HepG2 (cell line): ENCODE results near the gene C20orf96. TPM values are rescaled to one million over a fixed set of nuclear protein-coding genes. Genes with fewer than 3 reads are reported as not detected.

Experiments used
- ARHGAP35 ChIP-seq: sonication (generic); formaldehyde crosslinking; IDR thresholded peaks from 2 replicates; pipeline ENCODE4 v1.9.0; 2022; ENCODE audit warnings: mild to moderate bottlenecking, inconsistent platforms, moderate library complexity, missing genetic modification reagents, borderline replicate concordance
- FOSL1 ChIP-seq: sonication (generic); formaldehyde crosslinking; IDR thresholded peaks from 2 replicates; pipeline ENCODE4 v1.9.0; 2021; ENCODE audit warnings: missing genetic modification reagents, borderline replicate concordance
- GFI1 ChIP-seq: sonication (generic); formaldehyde crosslinking; IDR thresholded peaks from 2 replicates; pipeline ENCODE4 v1.5.0; 2020; ENCODE audit warnings: missing genetic modification reagents, mild to moderate bottlenecking, borderline replicate concordance
- NCOA2 ChIP-seq: sonication (generic); formaldehyde crosslinking; IDR thresholded peaks from 2 replicates; pipeline ENCODE4 v1.8.0; 2022; ENCODE audit warnings: inconsistent platforms
- NFYB ChIP-seq: sonication (generic); formaldehyde crosslinking; IDR thresholded peaks from 2 replicates; pipeline ENCODE4 v1.4.0; 2020; ENCODE audit warnings: missing genetic modification reagents
- RORA ChIP-seq: sonication (generic); formaldehyde crosslinking; IDR thresholded peaks from 2 replicates; pipeline ENCODE4 v1.5.0; 2020; ENCODE audit warnings: mild to moderate bottlenecking, missing genetic modification reagents, moderate library complexity
- SMYD3 ChIP-seq: sonication (generic); formaldehyde crosslinking; IDR thresholded peaks from 2 replicates; pipeline ENCODE4 v1.8.1; 2023; ENCODE audit warnings: mild to moderate bottlenecking, missing genetic modification reagents
- ZMYM3 ChIP-seq: sonication (generic); formaldehyde crosslinking; IDR thresholded peaks from 2 replicates; pipeline ENCODE4 v1.5.1; 2020; ENCODE audit warnings: mild to moderate bottlenecking, missing genetic modification reagents
- ZNF33B ChIP-seq: sonication (generic); formaldehyde crosslinking; IDR thresholded peaks from 2 replicates; pipeline ENCODE4 v1.5.1; 2020; ENCODE audit warnings: mild to moderate bottlenecking, missing genetic modification reagents
- ZNF431 ChIP-seq: sonication (generic); formaldehyde crosslinking; IDR thresholded peaks from 2 replicates; pipeline ENCODE4 v1.9.0; 2022; ENCODE audit warnings: missing genetic modification reagents, low read depth, mild to moderate bottlenecking, borderline replicate concordance
- ZNF563 ChIP-seq: sonication (generic); formaldehyde crosslinking; IDR thresholded peaks from 2 replicates; pipeline ENCODE4 v1.8.0; 2022; ENCODE audit warnings: mild to moderate bottlenecking, moderate library complexity, missing genetic modification reagents
- ZNF782 ChIP-seq: sonication (generic); formaldehyde crosslinking; IDR thresholded peaks from 2 replicates; pipeline ENCODE4 v1.4.0; 2020; ENCODE audit warnings: missing genetic modification reagents, mild to moderate bottlenecking, borderline replicate concordance
- ZNF792 ChIP-seq: IDR thresholded peaks from 2 replicates; pipeline ENCODE4 v1.6.1; 2016
- ZNF878 ChIP-seq: sonication (generic); formaldehyde crosslinking; IDR thresholded peaks from 2 replicates; pipeline ENCODE4 v1.8.1; 2023; ENCODE audit warnings: mild to moderate bottlenecking, missing genetic modification reagents, moderate library complexity
- polyA plus RNA-seq, 8 experiments: library from polyadenylated mRNA; depleted of rRNA in 3 of 8; stranded (reverse) in 7 of 8; unstranded in 1 of 8; fragments of >200 nt; fragmentation: Illumina TruSeq in 4 of 8; extraction: Trizol in 4 of 8; gene quantifications; 2 replicates each; pipeline versions ENCODE4 v1.2.1 to v1.2.3, GENCODE V29; 2011 to 2016; ENCODE audit warnings: low read depth in 4 of 8, missing spikeins in 1 of 8, mixed read lengths in 1 of 8; ENCODE audit not compliant: insufficient read depth in 1 of 8
- total RNA-seq, 5 experiments: library from RNA; depleted of rRNA; stranded (reverse); fragments of >200 nt; fragmentation: Illumina TruSeq; extraction: Trizol; gene quantifications; 2 replicates each; pipeline ENCODE4 v1.2.3, GENCODE V29; 2016; ENCODE audit warnings: low read depth in 1 of 5
- TF ChIP-seq, protein P1 (sequence below): sonication (generic); formaldehyde crosslinking; IDR thresholded peaks from 2 replicates; pipeline ENCODE4 v1.5.0; 2020; ENCODE audit warnings: missing genetic modification reagents
- TF ChIP-seq, protein P2 (sequence below): sonication (generic); formaldehyde crosslinking; IDR thresholded peaks from 2 replicates; pipeline ENCODE4 v1.4.0; 2020; ENCODE audit warnings: mild to moderate bottlenecking, missing genetic modification reagents
- TF ChIP-seq, protein P3 (sequence below): sonication (generic); formaldehyde crosslinking; IDR thresholded peaks from 2 replicates; pipeline ENCODE4 v1.5.1; 2020; ENCODE audit warnings: mild to moderate bottlenecking, missing genetic modification reagents, borderline replicate concordance
- TF ChIP-seq, protein P4 (sequence below): sonication (generic); formaldehyde crosslinking; IDR thresholded peaks from 2 replicates; pipeline ENCODE4 v1.5.0; 2020; ENCODE audit warnings: mild to moderate bottlenecking, low read depth, missing genetic modification reagents, borderline replicate concordance

C20orf96 gene
- total and polyA plus RNA-seq, 2 of the 13 experiments (the other 11 are each of a cell fraction or from before 2014, with no cell fraction given), result 3.8 to 20.6 TPM

DNA sequence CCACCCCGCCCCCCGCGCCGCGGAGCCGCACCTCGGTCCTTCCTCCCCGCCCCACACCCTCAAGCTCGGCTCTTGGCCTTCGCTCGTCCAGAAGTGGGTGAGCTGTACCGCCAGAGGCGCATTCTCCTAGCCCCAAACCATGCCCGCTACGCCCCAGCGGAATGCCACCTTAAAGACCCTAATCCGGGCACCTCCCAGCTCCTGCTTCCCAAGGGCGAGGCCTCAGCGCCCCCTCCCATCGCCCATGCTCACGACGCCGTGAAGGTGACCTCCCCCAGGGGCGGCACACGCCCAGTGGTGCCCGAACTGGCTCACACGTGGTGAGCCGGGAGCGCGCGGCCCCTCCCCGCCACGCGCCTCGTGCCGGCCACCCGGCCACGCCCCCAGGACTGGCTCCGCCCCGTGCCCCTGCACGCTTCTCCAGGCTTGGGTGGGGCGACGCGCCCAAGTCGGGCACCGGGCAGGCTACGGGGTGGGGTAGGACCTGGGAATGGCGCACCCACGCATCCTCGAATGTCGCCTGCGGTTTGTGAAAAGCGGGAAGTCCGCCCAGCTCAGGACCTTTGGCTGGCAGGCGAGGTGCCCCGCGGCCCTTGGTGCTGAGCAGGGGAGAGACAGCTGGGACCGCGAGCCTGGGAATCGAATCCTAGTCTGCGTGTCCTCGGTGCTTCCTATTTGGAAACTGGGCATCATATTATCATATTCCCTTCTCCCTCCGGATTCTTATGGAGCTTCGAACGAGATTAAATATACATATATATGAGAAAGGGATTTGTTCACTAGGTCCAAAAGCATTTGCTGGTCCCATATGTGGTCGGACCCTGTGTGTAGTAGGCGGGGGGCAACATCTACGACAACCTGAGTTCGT lies 33.9 kb upstream of the C20orf96 start (continued):
- TF ChIP-seq, protein P1, sequence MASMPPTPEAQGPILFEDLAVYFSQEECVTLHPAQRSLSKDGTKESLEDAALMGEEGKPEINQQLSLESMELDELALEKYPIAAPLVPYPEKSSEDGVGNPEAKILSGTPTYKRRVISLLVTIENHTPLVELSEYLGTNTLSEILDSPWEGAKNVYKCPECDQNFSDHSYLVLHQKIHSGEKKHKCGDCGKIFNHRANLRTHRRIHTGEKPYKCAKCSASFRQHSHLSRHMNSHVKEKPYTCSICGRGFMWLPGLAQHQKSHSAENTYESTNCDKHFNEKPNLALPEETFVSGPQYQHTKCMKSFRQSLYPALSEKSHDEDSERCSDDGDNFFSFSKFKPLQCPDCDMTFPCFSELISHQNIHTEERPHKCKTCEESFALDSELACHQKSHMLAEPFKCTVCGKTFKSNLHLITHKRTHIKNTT (CRISPR knock-in tag), result peak; percentile 37; the same call in 1 of the 2 replicates
- peak; percentile 100 for TF ChIP-seq ARHGAP35 (CRISPR knock-in tag)
- TF ChIP-seq ZNF33B, result no peak; the same call in none of the 2 replicates
- TF ChIP-seq, protein P2, sequence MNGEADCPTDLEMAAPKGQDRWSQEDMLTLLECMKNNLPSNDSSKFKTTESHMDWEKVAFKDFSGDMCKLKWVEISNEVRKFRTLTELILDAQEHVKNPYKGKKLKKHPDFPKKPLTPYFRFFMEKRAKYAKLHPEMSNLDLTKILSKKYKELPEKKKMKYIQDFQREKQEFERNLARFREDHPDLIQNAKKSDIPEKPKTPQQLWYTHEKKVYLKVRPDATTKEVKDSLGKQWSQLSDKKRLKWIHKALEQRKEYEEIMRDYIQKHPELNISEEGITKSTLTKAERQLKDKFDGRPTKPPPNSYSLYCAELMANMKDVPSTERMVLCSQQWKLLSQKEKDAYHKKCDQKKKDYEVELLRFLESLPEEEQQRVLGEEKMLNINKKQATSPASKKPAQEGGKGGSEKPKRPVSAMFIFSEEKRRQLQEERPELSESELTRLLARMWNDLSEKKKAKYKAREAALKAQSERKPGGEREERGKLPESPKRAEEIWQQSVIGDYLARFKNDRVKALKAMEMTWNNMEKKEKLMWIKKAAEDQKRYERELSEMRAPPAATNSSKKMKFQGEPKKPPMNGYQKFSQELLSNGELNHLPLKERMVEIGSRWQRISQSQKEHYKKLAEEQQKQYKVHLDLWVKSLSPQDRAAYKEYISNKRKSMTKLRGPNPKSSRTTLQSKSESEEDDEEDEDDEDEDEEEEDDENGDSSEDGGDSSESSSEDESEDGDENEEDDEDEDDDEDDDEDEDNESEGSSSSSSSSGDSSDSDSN (CRISPR knock-in tag), result peak; percentile 75
- TF ChIP-seq ZNF563 (CRISPR knock-in tag), result peak; percentile 98
- peak; percentile 79; the same call in 1 of the 2 replicates for TF ChIP-seq GFI1 (CRISPR knock-in tag)
- TF ChIP-seq ZNF878 (CRISPR knock-in tag), result peak; percentile 41; the same call in 1 of the 2 replicates
- TF ChIP-seq, protein P3, sequence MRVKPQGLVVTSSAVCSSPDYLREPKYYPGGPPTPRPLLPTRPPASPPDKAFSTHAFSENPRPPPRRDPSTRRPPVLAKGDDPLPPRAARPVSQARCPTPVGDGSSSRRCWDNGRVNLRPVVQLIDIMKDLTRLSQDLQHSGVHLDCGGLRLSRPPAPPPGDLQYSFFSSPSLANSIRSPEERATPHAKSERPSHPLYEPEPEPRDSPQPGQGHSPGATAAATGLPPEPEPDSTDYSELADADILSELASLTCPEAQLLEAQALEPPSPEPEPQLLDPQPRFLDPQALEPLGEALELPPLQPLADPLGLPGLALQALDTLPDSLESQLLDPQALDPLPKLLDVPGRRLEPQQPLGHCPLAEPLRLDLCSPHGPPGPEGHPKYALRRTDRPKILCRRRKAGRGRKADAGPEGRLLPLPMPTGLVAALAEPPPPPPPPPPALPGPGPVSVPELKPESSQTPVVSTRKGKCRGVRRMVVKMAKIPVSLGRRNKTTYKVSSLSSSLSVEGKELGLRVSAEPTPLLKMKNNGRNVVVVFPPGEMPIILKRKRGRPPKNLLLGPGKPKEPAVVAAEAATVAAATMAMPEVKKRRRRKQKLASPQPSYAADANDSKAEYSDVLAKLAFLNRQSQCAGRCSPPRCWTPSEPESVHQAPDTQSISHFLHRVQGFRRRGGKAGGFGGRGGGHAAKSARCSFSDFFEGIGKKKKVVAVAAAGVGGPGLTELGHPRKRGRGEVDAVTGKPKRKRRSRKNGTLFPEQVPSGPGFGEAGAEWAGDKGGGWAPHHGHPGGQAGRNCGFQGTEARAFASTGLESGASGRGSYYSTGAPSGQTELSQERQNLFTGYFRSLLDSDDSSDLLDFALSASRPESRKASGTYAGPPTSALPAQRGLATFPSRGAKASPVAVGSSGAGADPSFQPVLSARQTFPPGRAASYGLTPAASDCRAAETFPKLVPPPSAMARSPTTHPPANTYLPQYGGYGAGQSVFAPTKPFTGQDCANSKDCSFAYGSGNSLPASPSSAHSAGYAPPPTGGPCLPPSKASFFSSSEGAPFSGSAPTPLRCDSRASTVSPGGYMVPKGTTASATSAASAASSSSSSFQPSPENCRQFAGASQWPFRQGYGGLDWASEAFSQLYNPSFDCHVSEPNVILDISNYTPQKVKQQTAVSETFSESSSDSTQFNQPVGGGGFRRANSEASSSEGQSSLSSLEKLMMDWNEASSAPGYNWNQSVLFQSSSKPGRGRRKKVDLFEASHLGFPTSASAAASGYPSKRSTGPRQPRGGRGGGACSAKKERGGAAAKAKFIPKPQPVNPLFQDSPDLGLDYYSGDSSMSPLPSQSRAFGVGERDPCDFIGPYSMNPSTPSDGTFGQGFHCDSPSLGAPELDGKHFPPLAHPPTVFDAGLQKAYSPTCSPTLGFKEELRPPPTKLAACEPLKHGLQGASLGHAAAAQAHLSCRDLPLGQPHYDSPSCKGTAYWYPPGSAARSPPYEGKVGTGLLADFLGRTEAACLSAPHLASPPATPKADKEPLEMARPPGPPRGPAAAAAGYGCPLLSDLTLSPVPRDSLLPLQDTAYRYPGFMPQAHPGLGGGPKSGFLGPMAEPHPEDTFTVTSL (CRISPR knock-in tag), result no peak
- peak; percentile 94 for TF ChIP-seq ZNF431 (CRISPR knock-in tag)
- TF ChIP-seq ZNF792 (CRISPR knock-in tag), result peak; percentile 99
- TF ChIP-seq SMYD3 (CRISPR knock-in tag), result peak; percentile 42; the same call in 1 of the 2 replicates
- no peak for TF ChIP-seq RORA
- no peak for TF ChIP-seq FOSL1
- TF ChIP-seq ZNF782 (CRISPR knock-in tag), result peak; percentile 94; the same call in 1 of the 2 replicates
- peak; percentile 40 for TF ChIP-seq ZMYM3
- TF ChIP-seq NCOA2 (CRISPR knock-in tag), result peak; percentile 78
- peak; percentile 51 for TF ChIP-seq NFYB
- TF ChIP-seq, protein P4, sequence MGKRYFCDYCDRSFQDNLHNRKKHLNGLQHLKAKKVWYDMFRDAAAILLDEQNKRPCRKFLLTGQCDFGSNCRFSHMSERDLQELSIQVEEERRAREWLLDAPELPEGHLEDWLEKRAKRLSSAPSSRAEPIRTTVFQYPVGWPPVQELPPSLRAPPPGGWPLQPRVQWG (CRISPR knock-in tag), result no peak
